K562 (cell line): ENCODE results near the gene JUND. TPM values are rescaled to one million over a fixed set of nuclear protein-coding genes. Genes with fewer than 3 reads are reported as not detected.
A peak's percentile ranks its signal among the peaks of the same experiment; 100 is the strongest.

Experiments
- NFYB ChIP-seq: IDR thresholded peaks from 2 replicates; pipeline ENCODE4 v1.6.1; 2011; ENCODE audit warnings: mild to moderate bottlenecking, moderate library complexity; ENCODE audit not compliant: insufficient read length; ENCODE audit errors: extremely low read depth
- ZC3H11A ChIP-seq: IDR thresholded peaks from 2 replicates; pipeline ENCODE4 v1.6.1; 2012; ENCODE audit warnings: low read depth, low read length, improper control_type of control experiment
- polyA plus RNA-seq, 8 experiments: library from polyadenylated mRNA; depleted of rRNA in 4 of 8; stranded (reverse) in 5 of 8; unstranded in 3 of 8; fragments of >200 nt; fragmentation: Nextera tagmentation in 2 of 8; fragmentation: Illumina TruSeq in 1 of 8; extraction: Ambion mirVana in 2 of 8; extraction: Trizol in 1 of 8; gene quantifications; 2 replicates each; pipeline versions ENCODE4 v1.2.1 to v1.2.3, GENCODE V29; 2011 to 2014; ENCODE audit warnings: inconsistent platforms in 1 of 8, missing spikeins in 1 of 8
- total RNA-seq, 7 experiments: library from RNA; depleted of rRNA in 6 of 7; stranded (reverse); fragments of >200 nt in 6 of 7; fragmentation: Illumina TruSeq in 2 of 7; extraction: Trizol in 2 of 7; gene quantifications; 2 replicates each; pipeline versions ENCODE4 v1.2.1 to v1.2.3, GENCODE V29; 2011 to 2021; ENCODE audit warnings: low replicate concordance in 1 of 7
- TF ChIP-seq, protein P1 (sequence below): fragments of 250-450 bp; sonication (Bioruptor Pico); IDR thresholded peaks from 2 replicates; pipeline ENCODE4 v1.5.0; 2022; ENCODE audit warnings: mild to moderate bottlenecking
- TF ChIP-seq, protein P2 (sequence below), 2 experiments: fragments of 450-650 bp; IDR thresholded peaks; 2 replicates each; pipeline ENCODE4 v1.6.1; 2016; ENCODE audit warnings: mild to moderate bottlenecking in 2 of 2, borderline replicate concordance in 1 of 2, low read depth in 1 of 2, moderate library complexity in 1 of 2
- TF ChIP-seq, protein P3 (sequence below), 2 experiments: fragments of 450-650 bp in 1 of 2; sonication (generic) in 1 of 2; formaldehyde crosslinking in 1 of 2; IDR thresholded peaks; 2 replicates each; pipeline versions ENCODE4 v1.7.1 to v1.9.0; 2016 to 2022; ENCODE audit warnings: inconsistent platforms in 1 of 2, mild to moderate bottlenecking in 1 of 2, missing genetic modification reagents in 1 of 2

Gene JUND
- total and polyA plus RNA-seq, 9 of the 15 experiments (the other 6 are each of a cell fraction or from before 2014, with no cell fraction given), result 6.4 to 286 (median 42.3) TPM

DNA sequence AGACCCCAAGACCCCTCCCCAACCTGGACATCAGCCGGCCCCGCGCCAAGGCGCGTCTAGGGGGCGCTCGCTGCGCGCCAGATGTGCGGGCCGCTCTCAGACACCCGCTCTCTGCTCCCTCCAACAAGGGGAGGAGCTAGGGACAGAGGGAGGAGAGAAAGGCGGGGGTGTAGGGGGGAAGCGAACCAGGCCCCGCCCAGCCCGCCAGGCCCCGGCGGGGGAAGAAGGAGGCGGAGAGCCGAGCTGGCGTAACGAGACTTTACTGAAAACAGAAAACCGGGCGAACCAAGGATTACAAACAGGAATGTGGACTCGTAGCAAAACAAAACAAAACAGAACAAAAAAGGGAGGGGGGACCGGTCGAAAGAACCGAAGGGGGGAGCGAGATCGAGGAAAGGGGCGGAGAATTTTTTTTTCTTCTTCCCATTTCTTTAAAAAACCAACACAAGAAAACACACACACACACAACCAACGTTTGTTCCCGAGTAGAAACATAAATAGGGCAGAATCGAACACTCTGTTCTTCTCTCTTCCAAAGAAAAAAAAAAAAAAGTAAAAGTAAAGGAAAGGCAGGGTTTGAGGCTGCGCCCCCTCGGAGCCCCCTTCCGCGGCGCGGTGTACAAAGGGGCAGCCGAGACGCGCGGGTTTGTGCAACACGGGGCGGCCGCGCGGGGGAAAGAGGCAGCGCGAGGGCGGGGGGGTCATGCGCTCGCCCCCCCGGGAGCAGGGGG is 1.7 kb downstream of the JUND start (continued):
- TF ChIP-seq, protein P1, sequence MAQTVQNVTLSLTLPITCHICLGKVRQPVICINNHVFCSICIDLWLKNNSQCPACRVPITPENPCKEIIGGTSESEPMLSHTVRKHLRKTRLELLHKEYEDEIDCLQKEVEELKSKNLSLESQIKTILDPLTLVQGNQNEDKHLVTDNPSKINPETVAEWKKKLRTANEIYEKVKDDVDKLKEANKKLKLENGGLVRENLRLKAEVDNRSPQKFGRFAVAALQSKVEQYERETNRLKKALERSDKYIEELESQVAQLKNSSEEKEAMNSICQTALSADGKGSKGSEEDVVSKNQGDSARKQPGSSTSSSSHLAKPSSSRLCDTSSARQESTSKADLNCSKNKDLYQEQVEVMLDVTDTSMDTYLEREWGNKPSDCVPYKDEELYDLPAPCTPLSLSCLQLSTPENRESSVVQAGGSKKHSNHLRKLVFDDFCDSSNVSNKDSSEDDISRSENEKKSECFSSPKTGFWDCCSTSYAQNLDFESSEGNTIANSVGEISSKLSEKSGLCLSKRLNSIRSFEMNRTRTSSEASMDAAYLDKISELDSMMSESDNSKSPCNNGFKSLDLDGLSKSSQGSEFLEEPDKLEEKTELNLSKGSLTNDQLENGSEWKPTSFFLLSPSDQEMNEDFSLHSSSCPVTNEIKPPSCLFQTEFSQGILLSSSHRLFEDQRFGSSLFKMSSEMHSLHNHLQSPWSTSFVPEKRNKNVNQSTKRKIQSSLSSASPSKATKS (CRISPR knock-in tag), result no peak
- TF ChIP-seq NFYB (no peak), ZC3H11A (no peak; the same call in 1 of the 2 replicates)
- TF ChIP-seq, protein P2, sequence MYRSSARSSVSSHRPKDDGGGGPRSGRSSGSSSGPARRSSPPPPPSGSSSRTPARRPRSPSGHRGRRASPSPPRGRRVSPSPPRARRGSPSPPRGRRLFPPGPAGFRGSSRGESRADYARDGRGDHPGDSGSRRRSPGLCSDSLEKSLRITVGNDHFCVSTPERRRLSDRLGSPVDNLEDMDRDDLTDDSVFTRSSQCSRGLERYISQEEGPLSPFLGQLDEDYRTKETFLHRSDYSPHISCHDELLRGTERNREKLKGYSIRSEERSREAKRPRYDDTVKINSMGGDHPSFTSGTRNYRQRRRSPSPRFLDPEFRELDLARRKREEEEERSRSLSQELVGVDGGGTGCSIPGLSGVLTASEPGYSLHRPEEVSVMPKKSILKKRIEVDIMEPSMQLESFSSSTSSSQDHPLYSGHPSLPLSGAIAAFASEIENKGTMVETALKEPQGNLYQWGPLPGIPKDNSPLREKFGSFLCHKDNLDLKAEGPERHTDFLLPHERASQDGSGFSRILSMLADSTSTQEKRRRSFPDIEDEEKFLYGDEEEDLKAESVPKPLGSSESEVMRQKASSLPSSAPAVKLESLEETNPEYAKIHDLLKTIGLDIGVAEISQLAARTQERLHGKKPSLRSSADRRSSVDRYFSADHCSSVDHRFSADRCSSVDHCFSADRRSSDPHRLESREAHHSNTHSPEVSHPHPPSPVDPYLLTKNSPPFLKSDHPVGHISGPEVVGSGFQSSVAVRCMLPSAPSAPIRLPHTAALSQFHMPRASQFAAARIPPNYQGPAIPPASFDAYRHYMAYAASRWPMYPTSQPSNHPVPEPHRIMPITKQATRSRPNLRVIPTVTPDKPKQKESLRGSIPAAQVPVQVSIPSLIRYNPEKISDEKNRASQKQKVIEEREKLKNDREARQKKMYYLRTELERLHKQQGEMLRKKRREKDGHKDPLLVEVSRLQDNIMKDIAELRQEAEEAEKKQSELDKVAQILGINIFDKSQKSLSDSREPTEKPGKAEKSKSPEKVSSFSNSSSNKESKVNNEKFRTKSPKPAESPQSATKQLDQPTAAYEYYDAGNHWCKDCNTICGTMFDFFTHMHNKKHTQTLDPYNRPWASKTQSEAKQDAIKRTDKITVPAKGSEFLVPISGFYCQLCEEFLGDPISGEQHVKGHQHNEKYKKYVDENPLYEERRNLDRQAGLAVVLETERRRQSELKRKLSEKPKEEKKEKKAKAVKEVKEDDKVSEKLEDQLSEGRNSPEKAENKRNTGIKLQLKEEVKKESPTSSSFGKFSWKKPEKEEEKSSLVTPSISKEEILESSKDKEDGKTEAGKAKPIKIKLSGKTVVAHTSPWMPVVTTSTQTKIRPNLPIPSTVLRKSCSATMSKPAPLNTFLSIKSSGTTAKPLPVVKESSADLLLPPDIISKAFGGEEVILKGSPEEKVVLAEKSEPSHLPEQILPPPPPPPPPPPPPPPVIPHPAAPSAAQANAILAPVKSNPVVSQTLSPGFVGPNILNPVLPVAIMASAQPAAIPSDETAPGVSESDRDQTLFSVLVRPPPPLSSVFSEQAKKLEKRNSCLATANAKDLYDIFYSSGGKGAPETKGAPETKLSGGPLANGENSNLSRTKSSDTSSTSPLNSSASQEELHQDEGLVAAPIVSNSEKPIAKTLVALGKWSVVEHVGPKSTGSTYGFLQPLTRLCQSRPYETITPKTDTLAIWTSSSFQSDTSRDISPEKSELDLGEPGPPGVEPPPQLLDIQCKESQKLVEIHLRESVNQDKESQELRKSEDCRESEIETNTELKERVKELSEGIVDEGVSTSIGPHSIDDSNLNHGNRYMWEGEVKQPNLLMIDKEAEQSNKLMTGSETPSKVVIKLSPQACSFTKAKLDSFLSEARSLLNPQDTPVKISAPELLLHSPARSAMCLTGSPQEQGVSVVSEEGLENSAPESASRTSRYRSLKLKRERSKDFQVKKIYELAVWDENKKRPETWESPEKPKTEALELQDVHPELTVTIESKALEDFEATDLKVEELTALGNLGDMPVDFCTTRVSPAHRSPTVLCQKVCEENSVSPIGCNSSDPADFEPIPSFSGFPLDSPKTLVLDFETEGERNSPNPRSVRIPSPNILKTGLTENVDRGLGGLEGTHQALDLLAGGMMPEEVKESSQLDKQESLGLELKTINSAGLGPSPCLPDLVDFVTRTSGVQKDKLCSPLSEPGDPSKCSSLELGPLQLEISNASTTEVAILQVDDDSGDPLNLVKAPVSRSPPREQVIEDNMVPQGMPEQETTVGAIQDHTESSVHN (IDR thresholded peaks at IDR 0.05; ENCODE audit: borderline replicate concordance in 1 of 2, low read depth in 1 of 2), result no peak
- TF ChIP-seq, protein P3, sequence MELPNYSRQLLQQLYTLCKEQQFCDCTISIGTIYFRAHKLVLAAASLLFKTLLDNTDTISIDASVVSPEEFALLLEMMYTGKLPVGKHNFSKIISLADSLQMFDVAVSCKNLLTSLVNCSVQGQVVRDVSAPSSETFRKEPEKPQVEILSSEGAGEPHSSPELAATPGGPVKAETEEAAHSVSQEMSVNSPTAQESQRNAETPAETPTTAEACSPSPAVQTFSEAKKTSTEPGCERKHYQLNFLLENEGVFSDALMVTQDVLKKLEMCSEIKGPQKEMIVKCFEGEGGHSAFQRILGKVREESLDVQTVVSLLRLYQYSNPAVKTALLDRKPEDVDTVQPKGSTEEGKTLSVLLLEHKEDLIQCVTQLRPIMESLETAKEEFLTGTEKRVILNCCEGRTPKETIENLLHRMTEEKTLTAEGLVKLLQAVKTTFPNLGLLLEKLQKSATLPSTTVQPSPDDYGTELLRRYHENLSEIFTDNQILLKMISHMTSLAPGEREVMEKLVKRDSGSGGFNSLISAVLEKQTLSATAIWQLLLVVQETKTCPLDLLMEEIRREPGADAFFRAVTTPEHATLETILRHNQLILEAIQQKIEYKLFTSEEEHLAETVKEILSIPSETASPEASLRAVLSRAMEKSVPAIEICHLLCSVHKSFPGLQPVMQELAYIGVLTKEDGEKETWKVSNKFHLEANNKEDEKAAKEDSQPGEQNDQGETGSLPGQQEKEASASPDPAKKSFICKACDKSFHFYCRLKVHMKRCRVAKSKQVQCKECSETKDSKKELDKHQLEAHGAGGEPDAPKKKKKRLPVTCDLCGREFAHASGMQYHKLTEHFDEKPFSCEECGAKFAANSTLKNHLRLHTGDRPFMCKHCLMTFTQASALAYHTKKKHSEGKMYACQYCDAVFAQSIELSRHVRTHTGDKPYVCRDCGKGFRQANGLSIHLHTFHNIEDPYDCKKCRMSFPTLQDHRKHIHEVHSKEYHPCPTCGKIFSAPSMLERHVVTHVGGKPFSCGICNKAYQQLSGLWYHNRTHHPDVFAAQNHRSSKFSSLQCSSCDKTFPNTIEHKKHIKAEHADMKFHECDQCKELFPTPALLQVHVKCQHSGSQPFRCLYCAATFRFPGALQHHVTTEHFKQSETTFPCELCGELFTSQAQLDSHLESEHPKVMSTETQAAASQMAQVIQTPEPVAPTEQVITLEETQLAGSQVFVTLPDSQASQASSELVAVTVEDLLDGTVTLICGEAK (IDR thresholded peaks at IDR 0.05), result peak; percentile 49; the same call in 1 of the 2 replicates
- TF ChIP-seq, protein P3 (CRISPR knock-in tag; IDR thresholded peaks at IDR 0.05), result 0 out of 2 replicates have a peak, but pooled peaks have one; percentile 6
